Measurements from ENCODE around the gene HCCS. TPM values are rescaled to one million over a fixed set of nuclear protein-coding genes. Genes with fewer than 3 reads are reported as not detected.

The HCCS gene
- total RNA-seq = 27.3 and 39.4 TPM in 2 replicates

DNA sequence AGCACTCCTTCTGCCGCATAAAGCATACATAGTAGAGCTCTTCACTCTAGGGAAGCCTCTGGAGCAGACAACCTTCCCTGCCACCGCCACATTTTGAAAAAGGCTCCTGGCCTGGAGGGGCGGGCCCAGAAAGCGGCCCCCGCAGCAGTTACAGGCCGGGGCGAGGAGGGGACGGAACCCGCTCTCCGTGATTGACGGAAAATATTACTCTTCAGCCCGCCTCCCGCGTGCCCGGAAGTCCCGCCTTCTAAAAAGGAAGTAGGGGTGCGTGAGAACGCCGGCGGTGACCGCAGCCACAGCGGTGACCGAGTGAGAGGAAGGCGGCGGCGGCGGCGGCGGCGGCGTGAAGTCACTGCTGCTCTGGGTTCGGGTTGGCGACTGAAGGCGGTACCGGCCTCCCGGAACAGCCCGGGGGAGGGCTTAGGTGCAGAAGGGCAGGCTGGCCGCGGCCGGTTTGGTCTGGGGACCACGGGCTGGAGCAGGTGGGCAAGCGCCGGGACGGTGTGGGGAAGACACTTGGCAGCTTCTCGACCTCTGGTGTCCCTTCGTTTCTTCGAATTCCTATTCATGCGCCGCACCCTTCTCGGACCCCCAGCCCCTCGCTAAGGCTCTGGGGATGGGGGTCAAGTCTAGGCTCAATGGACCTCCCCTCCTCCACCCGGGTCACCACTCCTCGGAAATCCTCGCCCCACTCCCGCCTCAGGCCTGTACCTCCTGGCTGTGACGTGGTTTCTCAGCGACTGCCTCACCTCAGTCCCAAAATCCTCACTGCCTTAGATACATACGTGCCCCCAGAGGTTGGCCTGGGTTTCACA lies at the start of gene HCCS:
Gene HCCS (plus strand): TSS at position 296 of the 815 bp plus-strand sequence. CDS start 729 bp downstream, outside the sequence.

Other genes with a start within 250 kb of the HCCS start
- not detected in 2 replicates for gene AMELX, start 182.1 kb downstream of the HCCS start, total RNA-seq